Right lobe of liver (tissue), 6 donors: Measurements from ENCODE around the gene P2RY14. TPM values are rescaled to one million over a fixed set of nuclear protein-coding genes. Genes with fewer than 3 reads are reported as not detected.
A peak's percentile ranks its signal among the peaks of the same experiment; 100 is the strongest.

Experiments
- ATAC-seq, 4 donors: fragments of 200-7000 bp; cut with Tn5 transposase; one replicate each; pipeline ENCODE4 v1.9.1; 2020; ENCODE audit warnings: mild to moderate bottlenecking in 4 of 4, moderate library complexity in 4 of 4
- DNase-seq, 3 donors: peaks; one replicate each; pipeline ENCODE4 v3.0.0-alpha.2; 2020
- H3K27ac ChIP-seq, 3 donors: fragments of 200-600 bp; one replicate each; pipeline ENCODE4 v1.8.0; 2022
- H3K27me3 ChIP-seq, 2 donors: fragments of 200-600 bp; one replicate each; pipeline ENCODE4 v1.8.0; 2022
- H3K36me3 ChIP-seq, 4 donors: fragments of 200-600 bp; sonication (generic) in 1 of 4; one replicate each; pipeline versions ENCODE4 v1.5.1 to v1.8.0; 2017 to 2022; ENCODE audit warnings: control low read depth in 1 of 4
- H3K4me1 ChIP-seq, 4 donors: fragments of 200-600 bp; sonication (generic) in 1 of 4; one replicate each; pipeline versions ENCODE4 v1.5.1 to v1.8.0; 2017 to 2022; ENCODE audit warnings: control low read depth in 1 of 4
- H3K4me3 ChIP-seq, 3 donors: fragments of 200-600 bp; one replicate each; pipeline ENCODE4 v1.8.0; 2022
- H3K9me3 ChIP-seq, 4 donors: fragments of 200-600 bp; sonication (generic) in 1 of 4; one replicate each; pipeline versions ENCODE4 v1.5.1 to v1.8.0; 2017 to 2022; ENCODE audit warnings: control low read depth in 1 of 4
- CTCF ChIP-seq, 4 donors: fragments of 200-600 bp in 3 of 4; fragments of 450-650 bp in 1 of 4; IDR thresholded peaks; one replicate each; pipeline versions ENCODE4 v1.5.1 to v1.8.0; 2016 to 2022; ENCODE audit warnings: antibody characterized with exemption in 4 of 4, mild to moderate bottlenecking in 2 of 4
- POLR2A ChIP-seq: fragments of 450-650 bp; IDR thresholded peaks from one replicate; pipeline ENCODE4 v1.6.1; 2017; ENCODE audit warnings: antibody characterized with exemption, mild to moderate bottlenecking
- WGBS: methylation state at CpG from one replicate; pipeline ENCODE4 v1.1.6; 2018; ENCODE audit warnings: low coverage, low lambda C conversion rate; ENCODE audit not compliant: insufficient coverage; ENCODE audit errors: missing lambda C conversion rate; 5-methylcytosine and 5-hydroxymethylcytosine counted together
- intact Hi-C, 2 donors: fragments of 100-400 bp; cut with DNase I; formaldehyde crosslinking; loops; one replicate each; pipeline versions ENCODE4 v1.11.2 to v1.14.1; 2022
- total RNA-seq, 6 experiments: library from RNA; depleted of rRNA in 2 of 6; stranded (reverse); fragments of >200 nt in 2 of 6; fragmentation: NEBNext Ultra II Directional in 3 of 6; extraction: Animal tissue kit (Norgen Biotek cat#: 25700) in 3 of 6; gene quantifications; one replicate each; pipeline versions ENCODE4 v1.1.0 to v1.2.4, GENCODE V29; 2016 to 2023
- donor health status: DM: no; HTN: yes; CAD: no.
- donor health status: DM: no; HTN: no; CAD: no.
- donor health status: DM: no; HTN: no; CAD: no.
- donor health status: DM: no; HTN: yes; CAD: no.
- donor health status: DM: no; HTN: yes; CAD: no.

P2RY14 gene
- total RNA-seq, 6 experiments from 2014 or later, result 0.12 to 0.18 (median 0.12) TPM; not detected in 3

DNA sequence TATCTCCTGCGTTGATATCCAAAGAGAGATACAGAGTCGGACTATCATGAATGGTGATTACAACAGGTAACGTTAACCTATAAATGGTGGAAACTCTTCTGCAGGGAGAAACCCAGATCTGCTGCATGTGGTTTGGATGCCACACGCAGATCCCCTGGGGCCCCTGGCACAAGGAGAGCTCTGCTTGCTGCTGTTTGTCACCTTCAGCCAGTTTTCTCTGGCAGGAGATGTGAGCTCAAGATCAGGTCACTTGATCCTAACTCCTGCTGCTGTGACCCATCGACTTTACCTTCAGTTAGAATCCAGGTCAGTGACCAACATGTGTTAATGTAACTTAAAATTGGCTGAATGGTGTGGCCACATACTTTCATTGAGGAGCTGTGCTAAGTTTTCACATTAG is 51.5 kb downstream of the P2RY14 start:
- peak in 1 of 4 donors; percentile 38 for ATAC-seq
- peak overlapping the region in 1 of 3 donors; percentile 32 for H3K27ac ChIP-seq
- no peaks in the 10 kb centered on the region for H3K36me3 ChIP-seq
- H3K9me3 ChIP-seq, result no peaks in the 10 kb centered on the region
- DNase-seq, result no peak
- no peaks in the 10 kb centered on the region for H3K27me3 ChIP-seq
- 46% methylated on average over 5 of the region's 5 CpGs for WGBS
- peaks cover 0 to 18% (median 2%) of the 10 kb centered on the region in 4 donors for H3K4me1 ChIP-seq
- intact Hi-C loops, result no loop called here
- TF ChIP-seq CTCF (IDR thresholded peaks at IDR 0.05) (no peak), POLR2A (no peak)
- H3K4me3 ChIP-seq, result no peak overlapping the region

DNA sequence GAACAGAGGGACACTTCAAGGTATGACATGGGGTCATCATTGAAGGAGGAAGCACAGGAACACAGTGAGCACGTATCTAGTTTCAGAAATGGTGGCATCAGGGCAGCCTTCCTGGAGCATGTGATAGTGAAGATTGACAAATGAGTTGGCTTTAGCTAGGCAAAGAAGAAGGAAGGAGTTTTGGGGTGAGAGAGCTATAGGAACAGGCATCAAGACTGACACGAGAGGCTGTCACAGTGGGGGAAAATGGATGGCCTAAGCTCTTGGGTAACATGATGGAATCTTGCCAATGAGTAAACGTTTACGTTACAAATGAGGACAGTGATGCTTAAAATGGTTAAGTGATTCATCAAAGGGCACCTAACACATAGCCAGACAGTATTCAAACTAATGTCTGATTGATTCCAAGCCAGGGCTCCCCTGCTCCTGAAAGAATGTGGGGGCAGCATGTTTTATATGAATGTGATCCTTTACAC is 52.2 kb downstream of the P2RY14 start:
- intact Hi-C loops, result no loop called here
- Histone ChIP-seq H3K27ac (peak overlapping the region in 1 of 3 donors; percentile 60), H3K36me3 (no peaks in the 10 kb centered on the region), H3K9me3 (no peaks in the 10 kb centered on the region), H3K4me3 (no peak overlapping the region), H3K4me1 (peaks cover 0 to 18% (median 2%) of the 10 kb centered on the region in 4 donors), H3K27me3 (no peaks in the 10 kb centered on the region)
- DNase-seq (no peak), ATAC-seq (peak; percentile 38 to 74 (median 54))
- TF ChIP-seq CTCF (IDR thresholded peaks at IDR 0.05) (no peak), POLR2A (no peak)
- 11% methylated on average over 4 of the region's 4 CpGs for WGBS

DNA sequence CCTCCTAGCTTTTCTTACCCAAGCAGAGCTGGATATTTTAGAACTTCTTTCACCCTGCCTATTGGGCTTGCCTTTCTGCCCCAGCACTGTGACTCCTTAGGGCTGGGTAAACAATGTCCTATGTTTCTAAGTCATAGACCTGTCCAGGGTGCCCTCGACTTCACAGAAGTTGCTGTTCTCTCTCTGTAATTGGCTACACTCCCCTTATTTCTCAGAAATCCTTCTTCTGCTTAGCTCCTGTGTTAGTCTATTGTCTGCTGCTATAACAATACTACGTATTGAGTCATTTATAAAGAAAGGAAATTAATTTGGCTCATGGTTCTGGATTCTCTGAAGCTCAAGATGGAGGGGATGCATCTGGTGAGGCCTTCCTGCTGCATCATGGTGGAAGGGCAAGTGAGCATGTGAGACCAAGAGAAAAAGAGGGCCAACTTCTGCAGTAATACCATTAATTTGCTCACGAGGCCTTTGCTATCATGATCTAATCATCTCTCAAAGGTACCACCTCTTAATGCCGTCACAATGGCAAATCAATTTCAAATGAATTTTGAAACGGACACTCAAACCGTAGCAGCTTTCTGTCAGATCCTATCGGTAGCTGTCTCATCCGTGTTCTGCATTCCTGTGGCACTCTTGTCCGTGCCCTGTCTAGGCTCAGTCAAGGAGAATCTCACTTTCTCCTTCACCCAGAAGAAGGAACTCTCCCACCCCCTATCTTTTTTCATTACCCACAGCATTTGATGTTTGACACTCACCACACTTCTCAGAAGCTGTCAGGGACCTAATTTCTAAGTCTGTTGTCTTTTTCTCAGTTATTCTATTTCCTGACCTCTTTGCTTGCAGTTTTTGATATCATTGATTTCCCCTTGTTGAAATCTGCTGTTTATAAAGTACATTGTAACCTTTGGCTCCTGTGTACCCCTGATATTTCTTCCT is 53.0 kb downstream of the P2RY14 start:
- no peaks in the 10 kb centered on the region for H3K9me3 ChIP-seq
- no peak for TF ChIP-seq POLR2A
- TF ChIP-seq CTCF (IDR thresholded peaks at IDR 0.05), result no peak

GRCh38 chr3:151224268-151224866 is 54.0 kb downstream of the P2RY14 start:
- no peak for TF ChIP-seq CTCF (IDR thresholded peaks at IDR 0.05)
- TF ChIP-seq POLR2A, result no peak
- Histone ChIP-seq H3K4me3 (no peak overlapping the region), H3K27me3 (no peaks in the 10 kb centered on the region), H3K4me1 (peaks cover 0 to 18% (median 2%) of the 10 kb centered on the region in 4 donors), H3K36me3 (no peaks in the 10 kb centered on the region), H3K9me3 (no peaks in the 10 kb centered on the region), H3K27ac (peak overlapping the region in 1 of 3 donors; percentile 16)
- DNase-seq, result no peak
- intact Hi-C loops, result no loop called here
- WGBS, result 85% methylated on average over 4 of the region's 4 CpGs
- peak in 1 of 4 donors; percentile 9 for ATAC-seq

More for the DNA sequence above, 53.0 kb downstream of the P2RY14 start:
- WGBS, result 72% methylated on average over 8 of the region's 9 CpGs
- no peaks in the 10 kb centered on the region for H3K27me3 ChIP-seq
- intact Hi-C loops, result no loop called here
- H3K4me3 ChIP-seq, result no peak overlapping the region
- peaks cover 0 to 18% (median 2%) of the 10 kb centered on the region in 4 donors for H3K4me1 ChIP-seq
- no peaks in the 10 kb centered on the region for H3K36me3 ChIP-seq
- no peak overlapping the region for H3K27ac ChIP-seq
- ATAC-seq (no peak), DNase-seq (no peak)
